ENCODE data around the gene GMDS.

The GMDS gene

GRCh38 chr6:1604158-1605003, 641.0 kb downstream of the GMDS start:
- Histone ChIP-seq H2AFZ (ENCODE audit: low read depth, low read length) (no peak overlapping the region), H3K27me3 (ENCODE audit: low read depth, low read length) (no peaks in the 10 kb centered on the region), H3K27ac (ENCODE audit: low read length) (no peak overlapping the region), H3K9ac (ENCODE audit: low read length) (no peak overlapping the region), H3K9me3 (ENCODE audit: insufficient read depth, low read length) (no peaks in the 10 kb centered on the region), H3K36me3 (replicated peaks; ENCODE audit: low read depth, low read length) (no peaks in the 10 kb centered on the region), H3K79me2 (ENCODE audit: low read length) (no peaks in the 10 kb centered on the region), H4K20me1 (ENCODE audit: insufficient read depth, low read length) (no peaks in the 10 kb centered on the region), H3K4me3 (ENCODE audit: low read length) (peak overlapping the region; percentile 63), H3K4me1 (ENCODE audit: low read length) (peaks cover 25% of the 10 kb centered on the region), H3K4me2 (ENCODE audit: low read length) (peak overlapping the region; percentile 76)
- TF ChIP-seq, protein P1, sequence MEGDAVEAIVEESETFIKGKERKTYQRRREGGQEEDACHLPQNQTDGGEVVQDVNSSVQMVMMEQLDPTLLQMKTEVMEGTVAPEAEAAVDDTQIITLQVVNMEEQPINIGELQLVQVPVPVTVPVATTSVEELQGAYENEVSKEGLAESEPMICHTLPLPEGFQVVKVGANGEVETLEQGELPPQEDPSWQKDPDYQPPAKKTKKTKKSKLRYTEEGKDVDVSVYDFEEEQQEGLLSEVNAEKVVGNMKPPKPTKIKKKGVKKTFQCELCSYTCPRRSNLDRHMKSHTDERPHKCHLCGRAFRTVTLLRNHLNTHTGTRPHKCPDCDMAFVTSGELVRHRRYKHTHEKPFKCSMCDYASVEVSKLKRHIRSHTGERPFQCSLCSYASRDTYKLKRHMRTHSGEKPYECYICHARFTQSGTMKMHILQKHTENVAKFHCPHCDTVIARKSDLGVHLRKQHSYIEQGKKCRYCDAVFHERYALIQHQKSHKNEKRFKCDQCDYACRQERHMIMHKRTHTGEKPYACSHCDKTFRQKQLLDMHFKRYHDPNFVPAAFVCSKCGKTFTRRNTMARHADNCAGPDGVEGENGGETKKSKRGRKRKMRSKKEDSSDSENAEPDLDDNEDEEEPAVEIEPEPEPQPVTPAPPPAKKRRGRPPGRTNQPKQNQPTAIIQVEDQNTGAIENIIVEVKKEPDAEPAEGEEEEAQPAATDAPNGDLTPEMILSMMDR (IDR thresholded peaks at IDR 0.05; ENCODE audit: low read depth, low read length): peak; percentile 62
- no peak for TF ChIP-seq EZH2phosphoT487 (IDR thresholded peaks at IDR 0.05; ENCODE audit: low read depth)

DNA sequence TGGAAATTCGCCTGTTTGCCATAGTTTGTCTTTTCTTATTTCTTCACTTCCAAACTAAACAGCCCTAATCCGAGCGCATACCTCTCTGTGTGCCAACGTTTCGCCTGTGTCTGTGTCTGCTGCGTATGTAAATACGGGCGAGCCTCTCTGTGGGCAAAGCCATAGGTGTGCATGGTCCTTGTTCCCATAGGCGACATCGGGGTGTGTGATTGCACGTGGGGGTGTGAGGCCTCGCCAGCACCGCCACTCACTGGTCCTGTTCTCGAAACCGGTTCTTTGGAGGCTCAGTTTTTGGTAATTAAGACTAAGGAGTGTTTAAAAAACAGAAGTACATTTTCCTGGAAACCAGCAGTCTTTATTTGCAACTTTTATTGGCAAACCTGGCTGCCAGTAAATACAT, 641.7 kb downstream of the GMDS start:
- no peak overlapping the region for H3K4me3 ChIP-seq (ENCODE audit: low read length)

GRCh38 chr6:1602049-1602713, 643.2 kb downstream of the GMDS start:
- TF ChIP-seq, protein P1 (IDR thresholded peaks at IDR 0.05; ENCODE audit: low read depth, low read length): no peak
- TF ChIP-seq EZH2phosphoT487 (IDR thresholded peaks at IDR 0.05; ENCODE audit: low read depth): no peak
- H3K36me3 ChIP-seq (replicated peaks; ENCODE audit: low read depth, low read length): no peaks in the 10 kb centered on the region
- no peak overlapping the region for H3K9ac ChIP-seq (ENCODE audit: low read length)
- H3K27ac ChIP-seq (ENCODE audit: low read length): no peak overlapping the region
- H3K4me3 ChIP-seq (ENCODE audit: low read length): no peak overlapping the region
- H2AFZ ChIP-seq (ENCODE audit: low read depth, low read length): no peak overlapping the region
- H3K27me3 ChIP-seq (ENCODE audit: low read depth, low read length): no peaks in the 10 kb centered on the region
- H3K79me2 ChIP-seq (ENCODE audit: low read length): no peaks in the 10 kb centered on the region
- no peaks in the 10 kb centered on the region for H3K9me3 ChIP-seq (ENCODE audit: insufficient read depth, low read length)
- no peak overlapping the region for H3K4me2 ChIP-seq (ENCODE audit: low read length)
- H3K4me1 ChIP-seq (ENCODE audit: low read length): peaks cover 10% of the 10 kb centered on the region
- no peaks in the 10 kb centered on the region for H4K20me1 ChIP-seq (ENCODE audit: insufficient read depth, low read length)

More for the DNA sequence above, 641.7 kb downstream of the GMDS start:
- Histone ChIP-seq H3K9me3 (ENCODE audit: insufficient read depth, low read length) (no peaks in the 10 kb centered on the region), H3K4me1 (ENCODE audit: low read length) (peaks cover 24% of the 10 kb centered on the region), H3K79me2 (ENCODE audit: low read length) (no peaks in the 10 kb centered on the region), H3K9ac (ENCODE audit: low read length) (no peak overlapping the region), H4K20me1 (ENCODE audit: insufficient read depth, low read length) (no peaks in the 10 kb centered on the region), H3K27me3 (ENCODE audit: low read depth, low read length) (no peaks in the 10 kb centered on the region), H3K36me3 (replicated peaks; ENCODE audit: low read depth, low read length) (no peaks in the 10 kb centered on the region), H3K4me2 (ENCODE audit: low read length) (peak overlapping the region; percentile 76), H2AFZ (ENCODE audit: low read depth, low read length) (no peak overlapping the region), H3K27ac (ENCODE audit: low read length) (no peak overlapping the region)
- no peak for TF ChIP-seq EZH2phosphoT487 (IDR thresholded peaks at IDR 0.05; ENCODE audit: low read depth)
- TF ChIP-seq, protein P1 (IDR thresholded peaks at IDR 0.05; ENCODE audit: low read depth, low read length): no peak

Measured in OCI-LY3 (cell line).